ENCODE results near the gene MS4A5.

MS4A5 gene, protein sequence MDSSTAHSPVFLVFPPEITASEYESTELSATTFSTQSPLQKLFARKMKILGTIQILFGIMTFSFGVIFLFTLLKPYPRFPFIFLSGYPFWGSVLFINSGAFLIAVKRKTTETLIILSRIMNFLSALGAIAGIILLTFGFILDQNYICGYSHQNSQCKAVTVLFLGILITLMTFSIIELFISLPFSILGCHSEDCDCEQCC

DNA sequence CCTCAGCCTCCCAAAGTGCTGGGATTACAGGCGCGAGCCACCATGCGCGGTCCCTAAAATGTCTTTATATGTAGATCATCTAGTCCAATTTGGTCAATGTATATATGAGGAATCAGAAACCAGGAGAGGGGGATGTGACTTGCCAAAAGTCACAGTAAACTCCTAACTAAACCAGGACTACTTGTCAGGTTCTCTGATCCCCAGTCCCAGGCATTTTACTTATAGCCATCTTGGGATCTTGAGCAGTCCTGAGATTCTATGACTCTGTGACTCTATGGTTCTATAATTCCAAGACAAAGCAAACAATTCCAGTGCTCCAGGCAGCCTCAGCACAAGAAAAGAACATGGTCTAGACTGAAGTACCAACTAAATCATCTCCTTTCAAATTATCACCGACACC, at the start of gene MS4A5:
MS4A5 (plus strand) TSS at position 301 of the 400 bp plus-strand sequence. CDS start 103 bp downstream, outside the sequence.
- no peak for DNase-seq (ENCODE audit: extremely low spot score)
- TF ChIP-seq BHLHE40 (IDR thresholded peaks at IDR 0.05; ENCODE audit: borderline replicate concordance) (no peak), LEF1 (IDR thresholded peaks at IDR 0.05; ENCODE audit: borderline replicate concordance) (no peak)
- ChIA-PET CTCF (no interaction called here), POLR2A (no interaction called here)

DNA sequence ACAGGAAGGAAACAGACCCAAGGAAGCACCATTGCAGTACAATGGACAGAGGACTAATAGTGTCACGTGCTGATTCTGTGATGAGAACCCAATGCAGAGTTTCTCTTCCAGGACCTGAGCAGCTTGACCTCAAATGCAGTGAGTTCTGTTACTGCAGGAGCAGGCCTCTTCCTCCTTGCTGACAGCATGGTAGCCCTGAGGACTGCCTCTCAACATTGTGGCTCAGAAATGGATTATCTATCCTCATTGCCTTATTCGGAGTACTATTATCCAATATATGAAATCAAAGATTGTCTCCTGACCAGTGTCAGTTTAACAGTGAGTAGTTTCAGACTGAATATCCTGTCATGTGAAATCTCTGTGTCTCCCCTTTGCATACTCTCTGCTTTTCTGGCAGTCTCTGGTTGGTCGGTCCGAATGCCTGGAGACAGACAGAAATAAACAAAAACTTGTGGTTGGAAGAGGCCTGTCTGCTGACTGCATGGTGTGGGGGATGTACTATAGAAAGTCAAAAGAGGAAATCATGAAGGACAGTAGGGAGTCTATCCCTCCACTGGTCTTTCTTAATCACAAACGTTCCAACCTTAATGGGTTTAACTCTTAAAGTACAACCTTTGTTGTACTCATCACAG, 40.0 kb upstream of the MS4A5 start:
- POLR2A ChIA-PET, result no interaction called here
- no peak for DNase-seq (ENCODE audit: extremely low spot score)
- TF ChIP-seq CTBP1 (IDR thresholded peaks at IDR 0.05; ENCODE audit: borderline replicate concordance) (no peak), ARNT (IDR thresholded peaks at IDR 0.05) (no peak), FOXA1 (IDR thresholded peaks at IDR 0.05) (no peak), HDGF (IDR thresholded peaks at IDR 0.05; ENCODE audit: borderline replicate concordance) (no peak), FOXM1 (IDR thresholded peaks at IDR 0.05; ENCODE audit: borderline replicate concordance) (no peak), FOXK2 (IDR thresholded peaks at IDR 0.05) (no peak), LEF1 (IDR thresholded peaks at IDR 0.05; ENCODE audit: borderline replicate concordance) (no peak), SP1 (IDR thresholded peaks at IDR 0.05) (no peak), BHLHE40 (IDR thresholded peaks at IDR 0.05; ENCODE audit: borderline replicate concordance) (no peak), ELF4 (IDR thresholded peaks at IDR 0.05) (no peak), NFRKB (IDR thresholded peaks at IDR 0.05) (no peak), ZNF384 (IDR thresholded peaks at IDR 0.05) (no peak), TARDBP (IDR thresholded peaks at IDR 0.05) (no peak), L3MBTL2 (conservative IDR thresholded peaks at IDR 0.05) (no peak), SUZ12 (IDR thresholded peaks at IDR 0.05) (no peak)
- TF ChIP-seq, protein P1, sequence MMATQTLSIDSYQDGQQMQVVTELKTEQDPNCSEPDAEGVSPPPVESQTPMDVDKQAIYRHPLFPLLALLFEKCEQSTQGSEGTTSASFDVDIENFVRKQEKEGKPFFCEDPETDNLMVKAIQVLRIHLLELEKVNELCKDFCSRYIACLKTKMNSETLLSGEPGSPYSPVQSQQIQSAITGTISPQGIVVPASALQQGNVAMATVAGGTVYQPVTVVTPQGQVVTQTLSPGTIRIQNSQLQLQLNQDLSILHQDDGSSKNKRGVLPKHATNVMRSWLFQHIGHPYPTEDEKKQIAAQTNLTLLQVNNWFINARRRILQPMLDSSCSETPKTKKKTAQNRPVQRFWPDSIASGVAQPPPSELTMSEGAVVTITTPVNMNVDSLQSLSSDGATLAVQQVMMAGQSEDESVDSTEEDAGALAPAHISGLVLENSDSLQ (IDR thresholded peaks at IDR 0.05), result no peak
- CTCF ChIA-PET, result no interaction called here

DNA sequence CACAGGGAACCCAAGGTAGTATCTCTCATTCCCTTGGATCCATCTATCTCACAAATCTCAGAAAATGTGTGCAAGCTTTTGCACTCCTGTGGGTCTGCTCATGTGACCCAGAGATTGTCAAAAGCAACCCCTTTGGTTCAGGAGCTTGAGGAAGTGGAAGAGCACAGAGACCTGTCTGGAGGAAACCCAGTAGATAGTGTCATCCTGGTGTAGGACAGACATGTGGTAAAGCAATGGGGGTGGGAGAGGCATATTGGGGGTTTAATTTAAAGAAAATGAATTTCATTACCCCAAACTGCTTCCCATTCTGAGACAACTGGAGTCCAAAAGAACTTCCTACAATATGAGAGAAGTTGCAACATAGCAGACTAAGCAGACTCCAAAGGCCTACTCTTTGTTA, 39.0 kb upstream of the MS4A5 start:
- CTCF ChIA-PET, result no interaction called here
- POLR2A ChIA-PET, result no interaction called here
- no peak for DNase-seq (ENCODE audit: extremely low spot score)

DNA sequence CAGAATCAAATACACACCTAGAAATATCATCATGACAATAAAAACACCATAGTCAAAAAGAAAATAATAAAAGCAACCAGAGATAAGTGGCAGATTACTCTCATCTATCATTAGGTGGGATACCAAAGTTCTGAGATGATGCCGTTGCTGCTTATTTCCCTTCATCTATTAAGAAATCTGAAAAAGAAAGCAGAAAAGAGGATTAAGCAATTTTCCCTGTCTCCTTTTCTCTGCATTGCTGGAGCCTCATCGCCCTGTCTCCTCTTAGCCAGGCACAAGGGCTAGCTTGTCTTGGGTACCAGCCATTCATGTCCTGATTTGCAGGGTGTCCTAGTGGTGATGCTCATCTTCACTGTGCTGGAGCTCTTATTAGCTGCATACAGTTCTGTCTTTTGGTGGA, 37.0 kb upstream of the MS4A5 start:
- CTCF ChIA-PET, result no interaction called here
- no peak for TF ChIP-seq HDGF (IDR thresholded peaks at IDR 0.05; ENCODE audit: borderline replicate concordance)
- no peak for TF ChIP-seq FOXA1 (IDR thresholded peaks at IDR 0.05)
- TF ChIP-seq ELF4 (IDR thresholded peaks at IDR 0.05), result no peak
- TF ChIP-seq ARNT (IDR thresholded peaks at IDR 0.05), result no peak
- no peak for TF ChIP-seq ZNF384 (IDR thresholded peaks at IDR 0.05)
- TF ChIP-seq L3MBTL2 (conservative IDR thresholded peaks at IDR 0.05), result no peak
- TF ChIP-seq FOXM1 (IDR thresholded peaks at IDR 0.05; ENCODE audit: borderline replicate concordance), result no peak
- no peak for TF ChIP-seq BHLHE40 (IDR thresholded peaks at IDR 0.05; ENCODE audit: borderline replicate concordance)
- no peak for TF ChIP-seq LEF1 (IDR thresholded peaks at IDR 0.05; ENCODE audit: borderline replicate concordance)
- no peak for TF ChIP-seq SUZ12 (IDR thresholded peaks at IDR 0.05)
- TF ChIP-seq NFRKB (IDR thresholded peaks at IDR 0.05), result no peak
- TF ChIP-seq, protein P1 (IDR thresholded peaks at IDR 0.05), result no peak
- no peak for TF ChIP-seq CTBP1 (IDR thresholded peaks at IDR 0.05; ENCODE audit: borderline replicate concordance)
- POLR2A ChIA-PET, result no interaction called here
- DNase-seq (ENCODE audit: extremely low spot score), result no peak

More for the DNA sequence above, 39.0 kb upstream of the MS4A5 start:
- no peak for TF ChIP-seq ELF4 (IDR thresholded peaks at IDR 0.05)
- TF ChIP-seq FOXK2 (IDR thresholded peaks at IDR 0.05), result no peak
- TF ChIP-seq BHLHE40 (IDR thresholded peaks at IDR 0.05; ENCODE audit: borderline replicate concordance), result no peak
- TF ChIP-seq TARDBP (IDR thresholded peaks at IDR 0.05), result no peak
- no peak for TF ChIP-seq SUZ12 (IDR thresholded peaks at IDR 0.05)
- TF ChIP-seq NFRKB (IDR thresholded peaks at IDR 0.05), result no peak
- no peak for TF ChIP-seq ARNT (IDR thresholded peaks at IDR 0.05)
- no peak for TF ChIP-seq CTBP1 (IDR thresholded peaks at IDR 0.05; ENCODE audit: borderline replicate concordance)

DNA sequence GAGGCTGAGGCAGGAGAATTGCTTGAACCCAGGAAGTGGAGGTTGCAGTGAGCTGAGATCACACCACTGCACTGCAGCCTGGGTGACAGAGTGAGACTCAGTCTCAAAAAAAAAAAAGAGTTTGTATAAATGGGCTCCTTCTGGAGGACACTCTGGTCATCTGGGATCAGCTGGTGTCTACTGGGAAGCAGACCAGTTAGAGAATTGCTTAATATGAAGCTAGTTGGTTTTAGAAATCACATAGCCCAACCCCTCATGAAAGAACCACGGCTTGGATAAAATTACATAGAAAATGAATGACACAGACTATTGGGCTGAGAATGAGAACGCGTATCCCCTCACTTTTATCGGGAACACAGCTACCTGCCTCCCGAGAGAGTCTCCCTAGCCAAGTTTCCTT, 36.4 kb upstream of the MS4A5 start:
- DNase-seq (ENCODE audit: extremely low spot score), result no peak
- TF ChIP-seq FOXK2 (IDR thresholded peaks at IDR 0.05), result no peak
- TF ChIP-seq, protein P1 (IDR thresholded peaks at IDR 0.05), result no peak
- TF ChIP-seq NFRKB (IDR thresholded peaks at IDR 0.05), result no peak
- TF ChIP-seq ZNF384 (IDR thresholded peaks at IDR 0.05), result no peak
- TF ChIP-seq BHLHE40 (IDR thresholded peaks at IDR 0.05; ENCODE audit: borderline replicate concordance), result no peak
- no peak for TF ChIP-seq FOXM1 (IDR thresholded peaks at IDR 0.05; ENCODE audit: borderline replicate concordance)
- TF ChIP-seq CTBP1 (IDR thresholded peaks at IDR 0.05; ENCODE audit: borderline replicate concordance), result no peak
- TF ChIP-seq SUZ12 (IDR thresholded peaks at IDR 0.05), result no peak
- TF ChIP-seq LEF1 (IDR thresholded peaks at IDR 0.05; ENCODE audit: borderline replicate concordance), result no peak
- no peak for TF ChIP-seq L3MBTL2 (conservative IDR thresholded peaks at IDR 0.05)
- TF ChIP-seq FOXA1 (IDR thresholded peaks at IDR 0.05), result no peak
- no peak for TF ChIP-seq HDGF (IDR thresholded peaks at IDR 0.05; ENCODE audit: borderline replicate concordance)
- TF ChIP-seq ELF4 (IDR thresholded peaks at IDR 0.05), result no peak
- TF ChIP-seq SP1 (IDR thresholded peaks at IDR 0.05), result no peak
- TF ChIP-seq TARDBP (IDR thresholded peaks at IDR 0.05), result no peak
- TF ChIP-seq ARNT (IDR thresholded peaks at IDR 0.05), result no peak
- POLR2A ChIA-PET, result no interaction called here
- CTCF ChIA-PET, result no interaction called here
